GM21367 (cell line): Measurements from ENCODE around the gene POLR1E.
"Not testable (repeated sequence)": the region's sequence is repeated elsewhere in the genome, so short reads cannot be mapped to it uniquely, and the experiment has no call there.

Source experiments
- ATAC-seq: cut with Tn5 transposase; IDR thresholded peaks from one replicate; pipeline ENCODE4 v1.9.1; 2021; ENCODE audit not compliant: unreplicated experiment

Gene POLR1E

DNA sequence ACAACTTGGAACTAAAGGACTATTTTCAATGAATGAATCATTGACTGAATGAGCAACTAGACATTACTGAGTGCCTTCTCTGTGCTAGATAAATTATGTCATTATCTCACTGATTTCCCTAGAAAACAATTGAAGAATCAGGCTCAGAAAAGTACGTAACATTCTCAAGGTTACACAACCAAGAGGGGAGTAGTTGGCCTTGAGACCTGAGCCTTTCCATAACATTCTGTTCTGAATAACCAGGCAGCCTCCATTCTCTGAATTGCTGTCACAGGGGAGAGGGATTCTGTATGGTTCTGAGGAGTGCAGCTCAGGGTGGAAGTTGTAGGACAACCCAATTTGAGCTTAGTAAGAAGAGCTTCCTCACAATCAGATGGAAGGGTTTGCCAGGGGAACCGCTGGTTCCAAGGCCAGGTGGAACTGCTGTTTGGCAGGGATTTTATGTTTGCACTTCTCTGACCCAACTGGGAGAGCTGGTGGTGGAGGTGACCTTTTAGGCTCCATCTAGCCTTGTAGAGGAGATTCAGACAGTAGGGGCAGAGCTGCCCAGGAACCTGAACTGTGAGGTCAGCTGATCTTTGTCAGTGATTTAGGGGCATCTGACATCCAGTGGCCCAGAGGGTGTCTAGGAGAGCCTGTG lies 16.3 kb downstream of the POLR1E start:
- ATAC-seq = no peak

DNA sequence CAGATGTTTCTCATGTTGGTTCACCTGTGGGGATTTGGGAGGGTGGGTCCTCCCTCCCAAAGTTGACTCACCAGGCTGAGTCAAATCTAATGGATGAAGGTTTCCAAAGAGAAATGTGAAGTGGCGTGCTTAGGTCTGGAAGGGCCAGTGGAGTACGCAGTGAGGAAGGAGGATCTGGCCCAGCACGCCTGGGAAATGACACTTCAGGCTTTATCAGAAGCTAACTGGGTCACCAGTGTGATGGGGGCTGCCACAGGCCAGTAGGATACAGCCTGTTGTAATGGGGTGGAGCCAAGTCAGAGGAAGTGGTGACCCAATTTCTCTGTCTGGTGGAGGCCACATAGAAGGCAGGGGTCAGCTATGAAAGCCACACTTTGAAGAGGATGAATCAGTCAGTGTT lies 18.0 kb downstream of the POLR1E start:
- ATAC-seq = no peak

DNA sequence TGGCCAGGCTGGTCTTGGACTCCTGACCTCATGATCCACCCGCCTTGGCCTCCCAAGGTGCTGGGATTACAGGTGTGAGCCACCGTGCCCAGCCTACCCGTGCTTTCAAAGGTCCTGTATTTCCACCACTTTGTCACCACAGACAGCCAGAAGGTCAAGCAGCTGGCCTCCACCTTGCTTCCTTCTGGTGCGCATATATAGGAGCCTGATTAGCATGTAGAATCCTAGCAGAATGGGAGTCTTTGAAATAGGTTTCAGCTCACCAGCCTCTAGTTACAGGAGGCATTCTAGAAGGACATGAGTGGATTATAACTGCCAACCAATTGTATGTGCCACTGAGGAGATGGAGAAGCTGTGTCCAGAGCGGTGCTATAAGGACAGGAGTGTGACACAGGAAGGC lies 18.9 kb downstream of the POLR1E start:
- ATAC-seq = no peak

DNA sequence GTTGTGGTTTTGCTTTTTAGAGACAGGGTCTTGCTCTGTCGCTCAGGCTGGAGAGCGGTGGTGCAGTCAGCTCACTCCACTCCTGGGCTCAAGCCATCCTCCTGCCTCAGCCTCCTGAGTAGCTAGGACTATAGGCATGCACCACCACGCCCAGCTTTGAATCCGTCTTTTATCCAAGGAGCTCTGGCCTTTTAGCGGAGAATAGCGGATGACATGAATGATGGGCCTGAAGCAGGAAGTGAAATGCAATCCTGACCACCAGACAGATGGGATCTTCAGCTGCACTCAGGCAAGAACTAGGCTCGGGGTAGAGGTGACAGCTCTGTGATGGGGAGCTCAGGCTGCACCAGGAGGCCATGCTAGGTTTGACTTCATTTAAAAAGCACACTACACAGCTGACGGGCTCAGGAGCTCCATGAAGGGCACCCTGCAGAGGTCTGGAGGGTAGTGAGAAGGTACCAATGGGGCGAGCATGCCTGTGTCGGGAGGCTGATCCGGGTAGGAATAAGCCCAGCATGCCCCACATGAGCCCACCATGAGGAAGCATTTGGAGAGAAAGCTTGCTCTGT lies 21.9 kb downstream of the POLR1E start:
- no peak for ATAC-seq

DNA sequence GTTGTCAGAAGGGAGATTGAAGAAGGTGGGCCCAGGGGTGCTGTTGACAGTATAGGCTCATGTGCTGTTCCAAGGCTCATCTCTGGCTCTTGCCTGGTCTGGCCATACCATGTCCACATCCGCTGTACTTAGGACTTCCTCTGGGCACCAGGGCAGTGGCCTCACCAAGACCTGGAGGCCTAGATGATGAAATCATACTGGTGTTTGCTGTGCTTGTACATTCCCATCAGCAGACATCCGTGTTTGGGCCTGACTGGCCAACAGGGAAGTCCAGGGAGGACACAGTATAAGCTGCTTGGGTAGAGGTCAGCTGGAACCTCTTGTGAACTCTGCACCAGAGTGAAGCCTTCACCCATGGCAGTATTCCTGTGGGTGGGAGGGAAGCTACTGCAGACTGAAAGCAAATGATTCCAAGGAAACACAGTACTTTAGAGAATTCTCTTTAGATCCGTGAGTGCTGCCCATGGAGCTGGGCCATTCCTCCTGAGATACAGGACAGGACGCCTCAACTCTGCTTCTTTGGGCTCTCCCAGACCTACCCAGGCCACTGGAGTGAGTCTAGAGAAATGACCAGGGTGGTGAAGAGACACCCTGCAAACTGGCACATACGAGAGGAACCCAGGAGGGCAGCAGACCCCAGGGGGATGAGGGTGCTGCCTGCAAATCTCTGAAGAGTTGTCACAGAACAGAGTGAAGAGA lies 22.5 kb downstream of the POLR1E start:
- ATAC-seq = no peak

DNA sequence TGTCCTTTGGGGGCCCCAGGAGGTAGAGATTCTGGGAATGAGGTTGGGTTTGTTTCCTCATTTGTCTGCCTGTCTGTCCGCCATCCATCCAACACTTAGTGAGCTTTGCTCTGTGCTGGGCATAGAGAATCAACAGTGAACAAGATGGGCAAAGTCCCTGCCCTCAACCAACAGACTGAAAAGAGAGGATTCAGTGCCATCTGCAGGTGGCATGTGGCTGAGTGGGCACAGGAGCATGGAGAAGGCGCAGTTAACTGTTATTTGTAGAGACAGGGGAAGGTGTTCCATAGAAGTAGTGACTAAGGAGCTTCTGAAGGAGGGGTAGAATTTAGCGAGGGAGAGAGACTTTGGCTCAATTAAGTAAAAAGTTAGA lies 23.1 kb downstream of the POLR1E start:
- no peak for ATAC-seq

DNA sequence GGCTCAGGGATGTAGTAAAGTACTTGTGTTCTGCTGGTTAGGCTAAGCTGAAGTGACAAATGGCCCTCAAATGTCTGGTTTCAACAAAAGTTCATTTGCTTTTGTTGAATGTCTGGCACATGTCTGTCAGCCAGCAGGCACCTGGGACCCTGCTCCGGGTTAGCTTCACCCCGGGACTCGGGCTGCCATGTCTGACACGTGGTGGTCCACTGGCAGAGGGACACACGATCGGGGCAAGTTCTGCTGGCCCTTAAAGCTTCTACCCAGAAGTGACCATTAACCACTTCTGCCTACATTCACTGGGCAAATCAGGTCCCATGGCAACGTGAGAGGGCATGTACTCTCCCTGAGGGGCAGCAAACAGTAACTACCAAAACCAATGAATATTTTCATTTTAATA lies 23.8 kb downstream of the POLR1E start:
- no peak for ATAC-seq

DNA sequence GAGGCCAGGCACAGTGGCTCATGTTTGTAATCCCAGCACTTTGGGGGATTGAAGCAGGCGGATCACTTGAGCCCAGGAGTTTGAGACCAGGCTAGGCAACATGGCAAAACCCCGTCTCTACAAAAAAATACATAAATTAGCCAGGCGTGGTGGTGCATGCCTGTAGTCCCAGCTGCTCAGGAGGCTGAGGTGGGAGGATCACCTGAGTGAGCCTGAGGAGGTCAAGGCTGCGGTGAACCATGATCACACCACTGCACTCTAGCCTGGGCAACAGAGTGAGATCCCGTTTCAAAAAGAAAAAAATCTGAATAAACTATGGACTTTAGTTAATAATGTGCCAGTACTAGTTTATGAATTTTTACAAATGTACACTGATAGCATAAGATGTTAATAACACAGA lies 24.3 kb downstream of the POLR1E start:
- not testable (repeated sequence) for ATAC-seq

DNA sequence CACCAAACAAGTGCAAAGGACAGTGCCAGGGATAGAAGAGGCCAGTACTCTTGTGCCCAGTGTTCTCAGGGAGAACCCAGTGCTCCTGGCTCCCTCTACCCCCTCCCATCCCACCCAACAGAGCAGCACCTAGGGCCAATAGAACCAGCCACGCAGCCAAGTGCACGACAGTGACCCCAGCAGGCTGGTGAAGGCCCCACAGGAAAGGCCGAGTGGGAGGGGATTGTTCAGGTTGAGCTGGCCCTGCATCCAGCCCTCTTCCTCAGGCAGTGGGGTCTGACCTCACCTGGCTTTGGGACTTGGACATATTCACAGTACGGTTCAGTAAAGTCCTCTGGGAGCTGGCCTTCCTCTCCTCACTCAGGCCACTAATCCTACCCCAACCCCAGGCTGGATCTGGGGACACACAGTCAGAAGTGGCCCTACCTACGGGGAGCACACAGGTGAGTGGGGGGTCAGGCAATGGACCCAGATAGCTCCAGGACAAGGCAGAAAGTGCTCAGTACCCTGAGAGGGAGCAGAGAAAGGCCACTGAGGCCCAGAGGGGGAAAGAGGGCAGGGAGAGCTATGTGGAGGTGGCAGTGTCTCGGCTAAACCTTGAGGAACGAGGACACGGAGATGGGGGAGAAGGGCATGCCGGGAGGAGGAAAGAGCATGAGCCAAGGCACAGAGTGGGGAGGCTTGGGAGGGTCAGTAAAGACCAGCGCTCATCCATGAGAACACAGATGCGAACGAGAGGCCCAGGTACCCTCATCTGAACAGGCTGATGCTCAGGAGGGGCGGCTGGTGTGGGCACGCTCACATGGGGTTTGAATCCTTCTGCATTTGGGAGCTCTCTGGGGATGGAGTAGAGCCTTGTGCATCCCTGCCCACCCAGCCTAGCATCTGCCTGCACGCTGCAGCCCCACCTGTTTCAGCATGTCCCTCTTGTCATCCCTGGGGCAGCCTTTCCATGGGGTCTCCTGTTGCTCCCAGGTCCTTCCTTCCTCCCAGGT lies 25.6 kb downstream of the POLR1E start:
- ATAC-seq = no peak

DNA sequence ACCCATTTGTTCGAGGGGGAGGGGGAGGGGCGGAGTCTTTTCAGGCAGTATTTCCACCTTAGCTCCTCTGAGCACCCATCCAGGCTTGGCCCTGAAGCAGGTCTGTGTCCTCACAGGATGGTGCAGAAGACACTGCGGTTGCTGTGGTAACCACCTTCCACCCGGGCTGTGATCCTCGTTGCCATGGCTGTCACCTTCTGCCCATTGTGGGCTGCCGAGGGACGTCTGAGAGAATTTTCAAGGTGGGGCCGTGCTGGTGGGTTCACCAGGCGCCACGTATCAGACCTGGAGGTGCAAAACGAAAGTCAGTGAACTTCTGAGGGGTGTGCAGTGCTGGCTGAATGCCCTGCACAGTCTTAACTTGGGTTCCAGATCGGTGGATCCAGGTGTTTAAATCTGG lies 26.7 kb downstream of the POLR1E start:
- ATAC-seq = no peak

DNA sequence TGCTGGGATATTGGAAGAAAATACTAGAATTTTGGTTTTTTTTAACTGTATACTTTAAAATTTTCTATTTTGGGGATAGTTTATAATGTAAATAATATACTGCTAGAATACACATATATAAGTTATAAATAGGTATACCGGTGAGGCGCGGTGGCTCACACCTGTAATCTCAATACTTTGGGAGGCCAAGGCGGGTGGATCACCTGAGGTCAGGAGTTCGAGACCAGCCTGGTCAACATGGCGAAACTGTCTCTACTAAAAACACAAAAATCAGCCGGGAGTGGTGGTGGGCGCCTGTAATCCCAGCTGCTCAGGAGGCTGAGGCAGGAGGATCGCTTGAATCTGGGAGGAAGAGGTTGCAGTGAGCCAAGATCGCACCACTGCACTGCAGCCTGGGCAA lies 28.7 kb downstream of the POLR1E start:
- not testable (repeated sequence) for ATAC-seq

DNA sequence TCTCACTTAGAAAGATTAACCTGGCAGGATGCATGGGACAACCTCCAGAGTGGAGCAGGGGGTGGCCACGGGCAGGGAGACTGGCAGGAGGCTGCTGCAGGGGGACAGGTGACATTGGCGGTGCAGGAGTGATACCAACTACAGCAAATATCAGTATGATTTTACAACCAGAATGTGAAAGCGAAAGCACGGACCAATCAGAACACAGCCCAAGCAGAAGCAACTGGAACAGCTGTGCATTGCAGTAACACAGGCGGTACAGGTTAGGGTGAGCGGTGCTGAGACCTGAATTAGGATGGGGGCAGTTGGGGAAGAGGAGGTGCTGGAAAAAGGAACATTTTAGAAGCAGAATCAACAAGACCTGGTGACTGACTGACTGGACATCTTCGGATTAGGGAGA lies 29.3 kb downstream of the POLR1E start:
- no peak for ATAC-seq

DNA sequence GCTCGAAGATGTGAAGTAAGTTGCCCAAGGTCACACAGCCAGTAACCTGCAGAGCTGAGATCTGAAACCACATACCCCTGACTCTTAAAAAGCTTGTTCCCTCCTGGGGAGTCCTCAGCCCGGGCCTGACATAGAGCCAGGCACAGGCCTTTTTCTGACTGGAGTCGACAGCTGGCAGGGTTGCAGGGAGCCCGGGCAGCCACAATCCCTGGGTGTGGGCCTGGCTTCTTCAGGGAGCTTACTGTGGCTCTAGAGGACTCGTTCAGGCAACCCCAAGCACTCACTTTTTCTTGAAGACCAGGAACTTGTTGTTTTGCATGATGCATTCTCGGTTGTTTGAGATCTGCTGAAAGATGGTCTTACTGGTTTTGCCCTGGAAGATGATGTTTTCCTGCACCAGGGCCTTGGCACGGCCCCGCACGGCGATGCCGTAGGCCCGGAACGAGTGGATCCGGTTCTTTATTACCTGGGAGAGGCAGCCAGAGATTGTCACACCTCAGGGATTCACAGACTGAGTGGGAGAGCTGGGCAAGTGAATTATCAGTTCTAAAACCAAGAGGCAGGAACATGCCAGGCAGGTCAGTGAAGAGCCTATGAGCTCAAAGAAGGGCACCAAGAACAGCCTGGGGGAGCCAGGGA lies 30.0 kb downstream of the POLR1E start:
- ATAC-seq = no peak

DNA sequence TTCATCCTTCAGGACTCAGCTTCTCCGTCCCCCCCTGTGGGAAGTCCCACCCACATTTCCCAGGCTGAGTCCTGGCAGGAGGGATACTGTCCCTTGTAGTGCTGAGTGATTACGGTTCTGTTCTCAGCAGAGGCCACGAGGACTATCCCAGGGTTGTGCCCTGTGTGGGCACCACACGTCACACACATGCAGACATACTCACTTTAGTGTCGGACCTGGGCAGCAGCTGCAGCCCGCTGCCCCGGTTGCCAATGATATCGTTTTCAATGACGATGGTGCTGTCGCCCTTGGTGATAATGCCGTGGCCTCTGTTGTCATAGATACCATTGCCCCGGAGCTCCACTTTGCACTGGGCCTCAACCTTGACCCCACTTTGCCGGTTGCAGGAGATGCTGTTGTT lies 32.2 kb downstream of the POLR1E start:
- no peak for ATAC-seq

DNA sequence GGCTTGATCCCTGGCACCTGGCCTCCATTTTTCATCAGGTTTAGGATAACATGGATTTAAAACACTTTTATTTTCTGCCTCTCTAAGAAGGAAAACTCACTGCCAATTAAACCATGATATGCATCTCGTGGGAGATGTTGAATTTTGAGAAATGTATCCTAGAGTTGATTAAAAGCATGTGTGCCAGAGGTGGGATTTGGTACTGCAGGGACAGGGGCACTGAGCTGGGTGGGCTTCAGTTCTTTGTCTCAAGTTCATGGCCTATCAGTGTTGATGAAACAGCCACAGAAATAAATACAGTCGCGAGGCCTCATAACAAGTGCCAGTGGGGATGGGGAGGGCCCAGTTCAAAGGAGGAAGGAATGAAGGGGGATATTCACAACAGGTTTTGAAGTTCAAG lies 34.9 kb downstream of the POLR1E start:
- ATAC-seq = no peak

DNA sequence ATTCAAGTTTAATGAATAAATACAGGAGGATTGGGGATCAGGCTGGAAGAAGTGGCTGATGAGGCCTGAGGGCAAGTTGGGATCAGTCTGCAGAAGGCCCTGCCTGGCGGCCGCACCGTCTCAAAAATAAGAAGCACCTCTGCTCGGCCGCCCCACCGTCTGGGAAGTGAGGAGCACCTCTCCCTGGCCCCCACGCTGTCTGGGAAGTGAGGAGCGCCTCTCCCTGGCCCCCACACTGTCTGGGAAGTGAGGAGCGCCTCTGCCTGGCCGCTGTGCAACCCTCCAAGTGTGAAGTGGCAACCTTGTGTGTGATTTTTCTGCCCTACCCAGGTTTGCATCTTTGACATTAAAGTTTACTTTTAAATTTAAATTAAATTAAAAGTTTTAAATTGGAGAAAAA lies 35.4 kb downstream of the POLR1E start:
- no peak for ATAC-seq

DNA sequence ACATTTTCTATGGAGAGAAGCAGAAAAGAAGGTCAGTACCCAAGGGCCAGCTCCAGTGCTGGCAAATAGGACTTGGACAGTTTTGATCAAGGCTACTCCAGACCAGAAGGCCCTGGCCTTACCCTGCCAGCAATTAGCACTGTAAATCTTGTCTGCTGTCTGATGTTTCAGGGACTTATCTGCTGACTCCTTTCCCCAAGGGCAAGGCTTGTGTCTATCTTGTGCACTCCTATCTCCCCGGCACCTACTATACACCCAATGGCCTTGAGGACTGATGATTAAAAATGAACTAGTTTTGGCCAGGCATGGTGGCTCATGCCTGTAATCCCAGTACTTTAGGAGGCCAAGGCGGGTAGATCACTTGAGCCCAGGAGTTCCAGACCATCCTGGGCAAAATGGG lies 37.2 kb downstream of the POLR1E start:
- ATAC-seq = no peak

DNA sequence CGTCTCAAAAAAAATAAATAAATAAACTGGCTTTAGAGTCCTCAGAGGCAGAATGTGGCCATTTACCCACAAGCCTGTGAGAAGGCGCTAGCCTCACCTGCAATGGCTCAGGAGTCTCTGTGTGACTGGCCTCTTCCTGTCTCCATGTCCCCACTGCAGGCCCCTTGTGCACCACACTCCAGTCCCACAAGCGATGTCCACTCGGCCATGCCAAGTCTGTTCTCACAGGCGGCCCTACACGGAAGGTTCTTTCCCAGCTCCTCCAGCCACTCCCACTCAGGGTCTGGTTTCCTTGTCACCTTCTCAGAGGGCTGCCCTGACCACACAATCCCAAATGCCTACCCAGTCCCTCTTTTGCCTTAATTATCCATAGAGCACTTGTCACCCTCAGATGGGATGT lies 38.2 kb downstream of the POLR1E start:
- no peak for ATAC-seq

DNA sequence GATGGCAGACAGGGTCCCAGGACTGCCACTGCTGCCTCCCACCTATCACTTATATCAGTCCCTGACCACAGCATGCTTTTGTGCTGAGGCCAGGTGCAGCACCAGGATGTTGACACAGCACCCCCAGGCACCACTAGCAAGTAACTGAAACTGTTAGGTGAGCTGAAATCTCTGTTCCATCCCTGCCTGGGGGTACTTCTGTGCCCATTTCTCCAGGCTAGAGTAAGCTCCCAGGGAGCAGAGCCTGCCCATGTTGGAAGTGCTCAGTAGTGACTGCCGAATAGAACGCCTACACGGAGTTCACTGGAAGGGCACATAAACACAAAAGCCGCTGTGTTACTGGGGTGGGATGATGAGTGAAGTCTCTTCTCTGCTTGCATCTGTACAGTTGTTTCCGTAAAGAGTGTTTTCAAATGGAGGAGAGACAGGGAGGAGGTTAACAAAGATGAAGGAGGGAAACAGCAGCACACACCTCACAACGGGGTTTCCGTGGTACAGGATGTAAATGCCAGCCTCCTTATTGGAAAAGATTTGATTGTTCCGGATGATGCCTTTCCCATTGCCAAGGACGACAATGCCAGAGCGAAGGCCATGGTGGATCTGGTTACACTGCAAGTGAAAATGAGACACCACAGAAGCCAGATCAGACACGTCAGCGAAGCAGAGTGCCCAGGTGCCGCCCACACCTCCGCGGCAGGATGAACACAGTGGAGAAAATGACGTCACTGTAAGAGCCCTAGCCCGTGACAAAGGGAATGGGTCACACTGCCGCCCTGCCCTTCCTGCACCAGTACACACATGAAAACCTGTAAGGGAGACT lies 43.1 kb downstream of the POLR1E start:
- peak; percentile 50 for ATAC-seq

DNA sequence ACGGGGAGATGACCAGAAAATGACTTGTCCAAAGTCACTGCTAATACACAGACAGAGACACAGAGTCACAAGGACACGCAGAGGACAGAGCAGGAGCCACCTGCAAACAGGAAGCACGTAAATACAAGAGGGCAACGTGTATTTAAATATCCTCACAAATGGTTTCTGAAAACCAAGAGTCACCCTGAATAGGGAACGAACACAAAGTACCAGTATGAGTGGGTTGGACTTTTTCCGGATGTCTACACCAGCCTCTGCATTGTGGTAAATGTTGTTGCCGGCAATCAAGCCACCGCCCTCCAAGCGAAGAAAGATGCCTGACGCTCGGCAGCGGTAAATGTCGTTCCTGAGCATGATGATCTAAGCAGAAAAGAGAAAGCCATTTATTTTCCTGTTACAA lies 46.0 kb downstream of the POLR1E start:
- ATAC-seq = peak; percentile 79
